ENCODE data around the gene GDF10.

Gene GDF10

DNA sequence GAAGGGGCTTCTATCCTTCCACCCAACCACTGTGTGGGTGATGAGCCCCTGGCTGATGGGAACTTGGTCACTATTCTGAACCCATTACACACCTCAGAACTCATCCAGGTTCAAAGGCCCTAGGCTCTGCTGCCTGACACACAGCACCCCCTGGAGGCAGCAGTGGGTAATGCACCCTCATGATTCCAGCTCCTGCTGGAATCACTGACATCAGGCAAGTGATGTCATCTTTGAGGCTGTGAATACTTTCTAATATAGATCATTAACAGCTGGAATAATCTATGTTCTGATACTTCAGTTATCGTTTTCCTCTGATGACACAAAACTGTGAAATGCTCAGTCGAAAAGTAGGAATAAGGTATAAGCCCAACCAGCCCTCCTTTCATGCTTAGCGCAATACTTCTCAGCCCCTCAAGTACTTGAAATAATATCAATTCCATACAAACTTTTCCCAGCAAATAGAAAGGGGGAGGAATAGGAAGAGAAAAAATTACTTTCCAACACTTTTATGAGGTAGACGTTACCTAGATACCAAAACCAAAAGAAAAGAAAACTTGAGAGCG is 40.7 kb downstream of the GDF10 start (continued):
- TF ChIP-seq, protein P1, sequence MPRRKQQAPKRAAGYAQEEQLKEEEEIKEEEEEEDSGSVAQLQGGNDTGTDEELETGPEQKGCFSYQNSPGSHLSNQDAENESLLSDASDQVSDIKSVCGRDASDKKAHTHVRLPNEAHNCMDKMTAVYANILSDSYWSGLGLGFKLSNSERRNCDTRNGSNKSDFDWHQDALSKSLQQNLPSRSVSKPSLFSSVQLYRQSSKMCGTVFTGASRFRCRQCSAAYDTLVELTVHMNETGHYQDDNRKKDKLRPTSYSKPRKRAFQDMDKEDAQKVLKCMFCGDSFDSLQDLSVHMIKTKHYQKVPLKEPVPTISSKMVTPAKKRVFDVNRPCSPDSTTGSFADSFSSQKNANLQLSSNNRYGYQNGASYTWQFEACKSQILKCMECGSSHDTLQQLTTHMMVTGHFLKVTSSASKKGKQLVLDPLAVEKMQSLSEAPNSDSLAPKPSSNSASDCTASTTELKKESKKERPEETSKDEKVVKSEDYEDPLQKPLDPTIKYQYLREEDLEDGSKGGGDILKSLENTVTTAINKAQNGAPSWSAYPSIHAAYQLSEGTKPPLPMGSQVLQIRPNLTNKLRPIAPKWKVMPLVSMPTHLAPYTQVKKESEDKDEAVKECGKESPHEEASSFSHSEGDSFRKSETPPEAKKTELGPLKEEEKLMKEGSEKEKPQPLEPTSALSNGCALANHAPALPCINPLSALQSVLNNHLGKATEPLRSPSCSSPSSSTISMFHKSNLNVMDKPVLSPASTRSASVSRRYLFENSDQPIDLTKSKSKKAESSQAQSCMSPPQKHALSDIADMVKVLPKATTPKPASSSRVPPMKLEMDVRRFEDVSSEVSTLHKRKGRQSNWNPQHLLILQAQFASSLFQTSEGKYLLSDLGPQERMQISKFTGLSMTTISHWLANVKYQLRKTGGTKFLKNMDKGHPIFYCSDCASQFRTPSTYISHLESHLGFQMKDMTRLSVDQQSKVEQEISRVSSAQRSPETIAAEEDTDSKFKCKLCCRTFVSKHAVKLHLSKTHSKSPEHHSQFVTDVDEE (CRISPR knock-in tag; IDR thresholded peaks at IDR 0.05): no peak
- no peak for TF ChIP-seq ZFP3 (CRISPR knock-in tag; IDR thresholded peaks at IDR 0.05)
- no peak for TF ChIP-seq ARNTL (CRISPR knock-in tag; IDR thresholded peaks at IDR 0.05; ENCODE audit: borderline replicate concordance, low read depth)
- TF ChIP-seq OSR1 (CRISPR knock-in tag; IDR thresholded peaks at IDR 0.05): no peak
- TF ChIP-seq, protein P2, sequence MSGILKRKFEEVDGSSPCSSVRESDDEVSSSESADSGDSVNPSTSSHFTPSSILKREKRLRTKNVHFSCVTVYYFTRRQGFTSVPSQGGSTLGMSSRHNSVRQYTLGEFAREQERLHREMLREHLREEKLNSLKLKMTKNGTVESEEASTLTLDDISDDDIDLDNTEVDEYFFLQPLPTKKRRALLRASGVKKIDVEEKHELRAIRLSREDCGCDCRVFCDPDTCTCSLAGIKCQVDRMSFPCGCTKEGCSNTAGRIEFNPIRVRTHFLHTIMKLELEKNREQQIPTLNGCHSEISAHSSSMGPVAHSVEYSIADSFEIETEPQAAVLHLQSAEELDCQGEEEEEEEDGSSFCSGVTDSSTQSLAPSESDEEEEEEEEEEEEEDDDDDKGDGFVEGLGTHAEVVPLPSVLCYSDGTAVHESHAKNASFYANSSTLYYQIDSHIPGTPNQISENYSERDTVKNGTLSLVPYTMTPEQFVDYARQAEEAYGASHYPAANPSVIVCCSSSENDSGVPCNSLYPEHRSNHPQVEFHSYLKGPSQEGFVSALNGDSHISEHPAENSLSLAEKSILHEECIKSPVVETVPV (CRISPR knock-in tag; IDR thresholded peaks at IDR 0.05): no peak
- no peak for TF ChIP-seq ZNF8 (CRISPR knock-in tag; IDR thresholded peaks at IDR 0.05)
- TF ChIP-seq, protein P3, sequence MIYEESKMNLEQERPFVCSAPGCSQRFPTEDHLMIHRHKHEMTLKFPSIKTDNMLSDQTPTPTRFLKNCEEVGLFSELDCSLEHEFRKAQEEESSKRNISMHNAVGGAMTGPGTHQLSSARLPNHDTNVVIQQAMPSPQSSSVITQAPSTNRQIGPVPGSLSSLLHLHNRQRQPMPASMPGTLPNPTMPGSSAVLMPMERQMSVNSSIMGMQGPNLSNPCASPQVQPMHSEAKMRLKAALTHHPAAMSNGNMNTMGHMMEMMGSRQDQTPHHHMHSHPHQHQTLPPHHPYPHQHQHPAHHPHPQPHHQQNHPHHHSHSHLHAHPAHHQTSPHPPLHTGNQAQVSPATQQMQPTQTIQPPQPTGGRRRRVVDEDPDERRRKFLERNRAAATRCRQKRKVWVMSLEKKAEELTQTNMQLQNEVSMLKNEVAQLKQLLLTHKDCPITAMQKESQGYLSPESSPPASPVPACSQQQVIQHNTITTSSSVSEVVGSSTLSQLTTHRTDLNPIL (CRISPR knock-in tag; IDR thresholded peaks at IDR 0.05; ENCODE audit: low read depth): no peak
- no peak for TF ChIP-seq CSDC2 (CRISPR knock-in tag; IDR thresholded peaks at IDR 0.05)
- no peak for TF ChIP-seq TCF4 (CRISPR knock-in tag; IDR thresholded peaks at IDR 0.05; ENCODE audit: borderline replicate concordance)

DNA sequence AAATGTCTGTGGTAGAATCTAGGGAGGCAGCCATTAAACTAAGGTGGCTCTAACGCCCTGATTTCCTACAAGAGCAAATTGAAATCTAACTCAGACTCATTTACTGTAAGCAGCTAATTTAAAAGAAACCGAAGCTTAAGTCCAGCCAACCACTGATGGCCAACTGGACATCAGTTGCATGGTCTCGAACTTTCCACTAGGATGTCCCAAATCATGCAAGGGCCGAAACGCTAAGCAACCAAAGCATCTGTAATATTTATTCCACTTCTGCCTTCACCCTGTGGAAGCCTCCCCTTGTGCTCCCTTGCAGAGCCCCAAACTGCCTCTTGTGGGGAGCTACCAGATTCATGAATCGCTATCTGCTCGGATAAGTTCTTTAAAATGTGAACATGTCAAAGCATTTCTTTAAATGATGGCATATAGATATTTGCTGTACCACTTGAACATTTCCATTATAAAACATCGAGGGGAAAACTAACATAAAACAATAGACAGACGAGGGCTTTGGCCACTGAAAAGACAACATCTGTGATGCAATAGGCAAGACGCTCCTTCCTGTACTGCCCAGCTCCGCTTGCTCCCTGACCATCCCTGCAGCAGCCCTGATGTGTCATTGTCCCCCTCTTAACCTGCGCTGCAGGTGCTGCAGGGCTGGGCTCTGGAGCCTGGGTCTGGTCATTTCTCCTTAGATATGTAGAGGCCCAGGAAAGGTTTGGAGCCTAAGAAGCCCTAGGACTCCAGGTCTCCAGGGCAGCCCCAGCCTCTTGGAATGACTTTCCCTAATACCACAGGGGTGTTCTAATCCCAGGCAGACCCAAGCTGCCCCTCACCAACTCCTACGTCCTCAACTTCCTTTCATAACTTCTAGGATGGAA is 45.2 kb downstream of the GDF10 start:
- ATAC-seq: no peak
- no peak for TF ChIP-seq ZFP30 (CRISPR knock-in tag; IDR thresholded peaks at IDR 0.05)
- no peak for TF ChIP-seq PPARA (CRISPR knock-in tag; IDR thresholded peaks at IDR 0.05; ENCODE audit: borderline replicate concordance)
- TF ChIP-seq BACH2 (CRISPR knock-in tag; IDR thresholded peaks at IDR 0.05; ENCODE audit: borderline replicate concordance): no peak
- TF ChIP-seq, protein P1 (CRISPR knock-in tag; IDR thresholded peaks at IDR 0.05): no peak
- TF ChIP-seq CSDC2 (CRISPR knock-in tag; IDR thresholded peaks at IDR 0.05): no peak
- TF ChIP-seq OSR1 (CRISPR knock-in tag; IDR thresholded peaks at IDR 0.05): no peak
- TF ChIP-seq, protein P4, sequence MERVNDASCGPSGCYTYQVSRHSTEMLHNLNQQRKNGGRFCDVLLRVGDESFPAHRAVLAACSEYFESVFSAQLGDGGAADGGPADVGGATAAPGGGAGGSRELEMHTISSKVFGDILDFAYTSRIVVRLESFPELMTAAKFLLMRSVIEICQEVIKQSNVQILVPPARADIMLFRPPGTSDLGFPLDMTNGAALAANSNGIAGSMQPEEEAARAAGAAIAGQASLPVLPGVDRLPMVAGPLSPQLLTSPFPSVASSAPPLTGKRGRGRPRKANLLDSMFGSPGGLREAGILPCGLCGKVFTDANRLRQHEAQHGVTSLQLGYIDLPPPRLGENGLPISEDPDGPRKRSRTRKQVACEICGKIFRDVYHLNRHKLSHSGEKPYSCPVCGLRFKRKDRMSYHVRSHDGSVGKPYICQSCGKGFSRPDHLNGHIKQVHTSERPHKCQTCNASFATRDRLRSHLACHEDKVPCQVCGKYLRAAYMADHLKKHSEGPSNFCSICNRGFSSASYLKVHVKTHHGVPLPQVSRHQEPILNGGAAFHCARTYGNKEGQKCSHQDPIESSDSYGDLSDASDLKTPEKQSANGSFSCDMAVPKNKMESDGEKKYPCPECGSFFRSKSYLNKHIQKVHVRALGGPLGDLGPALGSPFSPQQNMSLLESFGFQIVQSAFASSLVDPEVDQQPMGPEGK (CRISPR knock-in tag; IDR thresholded peaks at IDR 0.05; ENCODE audit: borderline replicate concordance): no peak
- no peak for TF ChIP-seq SNAI2 (CRISPR knock-in tag; IDR thresholded peaks at IDR 0.05)
- TF ChIP-seq RARB (CRISPR knock-in tag; IDR thresholded peaks at IDR 0.05): no peak
- no peak for TF ChIP-seq ISL1 (CRISPR knock-in tag; IDR thresholded peaks at IDR 0.05)
- TF ChIP-seq ARNTL (CRISPR knock-in tag; IDR thresholded peaks at IDR 0.05; ENCODE audit: borderline replicate concordance, low read depth): no peak
- TF ChIP-seq ZNF70 (CRISPR knock-in tag; IDR thresholded peaks at IDR 0.05): no peak
- no peak for TF ChIP-seq ZFP3 (CRISPR knock-in tag; IDR thresholded peaks at IDR 0.05)
- TF ChIP-seq TOX (CRISPR knock-in tag; IDR thresholded peaks at IDR 0.05; ENCODE audit: borderline replicate concordance): no peak
- no peak for TF ChIP-seq ZNF8 (CRISPR knock-in tag; IDR thresholded peaks at IDR 0.05)
- TF ChIP-seq TCF4 (CRISPR knock-in tag; IDR thresholded peaks at IDR 0.05; ENCODE audit: borderline replicate concordance): no peak
- TF ChIP-seq ZC3H10 (CRISPR knock-in tag; IDR thresholded peaks at IDR 0.05): no peak
- TF ChIP-seq, protein P2 (CRISPR knock-in tag; IDR thresholded peaks at IDR 0.05): no peak
- TF ChIP-seq ZNF565 (CRISPR knock-in tag; conservative IDR thresholded peaks at IDR 0.05; ENCODE audit: low read depth): no peak
